ENCODE data around the gene LHX4.

Gene LHX4

DNA sequence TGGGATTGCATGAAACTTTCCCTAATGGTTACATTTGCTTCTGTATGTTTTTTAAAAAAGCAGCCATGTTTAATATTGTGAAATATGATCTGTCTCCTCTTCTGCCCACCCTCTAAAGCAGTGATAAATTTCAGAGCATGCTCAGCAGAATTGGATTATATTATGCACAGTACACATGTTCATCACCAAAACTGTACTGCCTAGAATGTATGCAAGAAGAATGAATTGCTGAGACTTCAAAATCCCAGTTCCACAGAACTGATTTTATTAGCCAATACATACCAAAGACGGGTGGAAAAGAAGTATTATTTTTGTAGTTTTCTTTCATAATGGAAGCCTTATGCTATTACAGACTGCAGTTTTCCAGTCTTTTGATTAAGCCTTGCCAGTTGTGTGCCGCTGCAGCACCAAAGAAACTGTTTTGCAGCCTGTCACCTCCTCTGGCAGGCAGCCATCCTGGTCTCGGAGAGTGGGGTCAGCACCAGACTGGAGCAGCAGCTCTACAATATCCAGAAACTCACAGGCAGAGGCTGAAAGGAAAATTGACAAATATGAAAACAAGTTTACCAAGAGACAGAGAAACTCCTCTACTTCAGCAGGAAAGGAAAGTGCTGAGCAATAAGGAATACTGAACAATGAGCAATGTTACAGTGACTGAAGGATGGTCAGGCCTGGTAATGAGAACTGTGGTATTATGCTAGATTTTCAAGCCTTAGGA lies 58.1 kb downstream of the LHX4 start:
- TF ChIP-seq CTCF (IDR thresholded peaks at IDR 0.05; ENCODE audit: extremely low read depth, missing control alignments) = no peak
- DNase-seq (ENCODE audit: low spot score) = no peak

- no peak for TF ChIP-seq CTCF (IDR thresholded peaks at IDR 0.05; ENCODE audit: extremely low read depth, missing control alignments)
- DNase-seq (ENCODE audit: low spot score) = no peak
Observed at GRCh38 chr1:180288940-180289339, 58.9 kb downstream of the LHX4 start.

- no peak for DNase-seq (ENCODE audit: low spot score)
- TF ChIP-seq CTCF (IDR thresholded peaks at IDR 0.05; ENCODE audit: extremely low read depth, missing control alignments) = no peak
Observed at GRCh38 chr1:180290265-180291001, 60.4 kb downstream of the LHX4 start.

DNA sequence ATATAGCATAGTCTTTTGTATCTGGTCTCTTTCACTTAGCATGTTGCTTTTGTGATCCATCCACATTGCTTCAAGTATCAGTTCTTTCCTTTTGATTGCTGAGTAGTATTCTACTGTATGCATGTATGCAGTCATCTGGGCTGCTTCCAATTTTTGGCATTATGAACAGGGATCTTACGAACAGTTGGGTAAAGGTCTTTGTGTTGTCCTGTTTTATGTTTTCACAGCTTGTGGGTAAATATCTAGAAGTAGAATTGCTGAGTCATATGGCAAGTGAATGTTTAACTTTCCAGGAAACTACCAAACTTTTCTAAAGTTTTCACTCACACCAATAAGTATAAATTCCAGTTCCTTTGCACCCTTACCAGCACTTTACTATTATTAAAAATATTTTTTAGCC lies 60.9 kb downstream of the LHX4 start:
- no peak for DNase-seq (ENCODE audit: low spot score)
- TF ChIP-seq CTCF (IDR thresholded peaks at IDR 0.05; ENCODE audit: extremely low read depth, missing control alignments) = no peak

DNA sequence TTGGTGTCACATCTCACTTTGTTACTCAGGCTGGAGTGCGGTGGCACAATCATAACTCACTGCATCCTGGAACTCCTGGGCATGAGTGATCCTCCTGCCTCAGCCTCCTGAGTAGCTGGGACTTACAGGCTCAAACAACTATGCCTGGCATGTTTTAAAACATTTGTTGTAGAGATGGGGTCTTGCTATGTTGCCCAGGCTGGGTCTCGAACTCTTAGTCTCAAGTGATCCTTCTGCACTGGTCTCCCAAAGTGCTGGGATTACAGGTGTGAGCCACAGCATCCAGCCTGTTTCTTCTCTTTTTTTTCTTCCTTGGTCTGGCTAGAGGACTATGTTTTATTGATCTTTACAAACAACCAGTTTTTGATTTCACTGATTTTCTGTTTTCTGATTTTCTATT lies 64.6 kb downstream of the LHX4 start:
- no peak for TF ChIP-seq CTCF (IDR thresholded peaks at IDR 0.05; ENCODE audit: extremely low read depth, missing control alignments)
- DNase-seq (ENCODE audit: low spot score) = no peak

DNA sequence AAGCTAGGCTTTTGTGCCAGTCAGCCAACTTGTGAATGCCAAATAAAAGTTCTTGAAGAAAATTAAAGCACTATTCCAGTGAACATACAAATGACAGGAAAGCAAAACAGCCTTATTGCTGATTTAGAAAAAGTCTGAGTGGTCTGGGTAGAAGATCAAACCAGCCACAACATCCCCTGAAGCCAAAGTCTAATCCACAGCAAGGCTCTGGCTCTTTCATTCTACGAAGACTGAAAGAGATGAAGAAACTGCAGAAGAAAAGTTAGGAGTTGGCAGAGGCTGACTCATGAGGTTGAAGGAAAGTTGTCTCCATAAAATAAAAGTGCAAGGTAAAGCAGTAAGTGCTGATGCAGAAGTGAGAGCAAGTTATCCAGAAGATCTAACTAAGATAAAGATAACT lies 65.9 kb downstream of the LHX4 start:
- TF ChIP-seq CTCF (IDR thresholded peaks at IDR 0.05; ENCODE audit: extremely low read depth, missing control alignments) = no peak
- DNase-seq (ENCODE audit: low spot score) = no peak

GRCh38 chr1:180299479-180300221 lies 69.6 kb downstream of the LHX4 start:
- no peak for DNase-seq (ENCODE audit: low spot score)
- no peak for TF ChIP-seq CTCF (IDR thresholded peaks at IDR 0.05; ENCODE audit: extremely low read depth, missing control alignments)
